Left lung (tissue), 10 donors: ENCODE data around the gene SYT6. TPM values are rescaled to one million over a fixed set of nuclear protein-coding genes. Genes with fewer than 3 reads are reported as not detected.

Experiments used
- ATAC-seq: fragments of 200-7000 bp; cut with Tn5 transposase; one replicate; pipeline ENCODE4 v1.9.1; 2020; ENCODE audit warnings: moderate library complexity
- DNase-seq, 4 donors: peaks; one replicate each; pipeline ENCODE4 v3.0.0-alpha.2; 2013 to 2020
- H3K27ac ChIP-seq, 2 donors: fragments of 200-600 bp; sonication (generic) in 1 of 2; one replicate each; pipeline versions ENCODE4 v1.5.0 to v1.8.0; 2020 to 2021
- H3K27me3 ChIP-seq, 2 donors: fragments of 200-600 bp; sonication (generic) in 1 of 2; one replicate each; pipeline versions ENCODE4 v1.5.0 to v1.8.0; 2020 to 2021
- H3K36me3 ChIP-seq, 2 donors: fragments of 200-600 bp; sonication (generic) in 1 of 2; one replicate each; pipeline versions ENCODE4 v1.5.0 to v1.8.0; 2020 to 2021
- H3K4me1 ChIP-seq, 2 donors: fragments of 200-600 bp; one replicate each; pipeline ENCODE4 v1.8.0; 2021
- H3K4me3 ChIP-seq, 2 donors: fragments of 200-600 bp; sonication (generic) in 1 of 2; one replicate each; pipeline versions ENCODE4 v1.5.0 to v1.8.0; 2020 to 2021; ENCODE audit warnings: mild to moderate bottlenecking in 1 of 2
- H3K9me3 ChIP-seq, 2 donors: fragments of 200-600 bp; sonication (generic) in 1 of 2; one replicate each; pipeline versions ENCODE4 v1.5.0 to v1.8.0; 2020 to 2021
- intact Hi-C, 2 donors: fragments of 100-400 bp; cut with DNase I; formaldehyde crosslinking; loops; one replicate each; pipeline versions ENCODE4 v1.11.2 to v1.14.2; 2022
- polyA plus RNA-seq, 6 donors: library from polyadenylated mRNA; unstranded; fragments of 120-200 nt; gene quantifications; one replicate each; pipeline ENCODE4 v1.2.1, GENCODE V29; 2013; ENCODE audit not compliant: insufficient read length in 6 of 6
- total RNA-seq, 2 donors: library from RNA; stranded (reverse); fragmentation: NEBNext Ultra II Directional; extraction: Animal tissue kit (Norgen Biotek cat#: 25700); gene quantifications; one replicate each; pipeline ENCODE4 v1.2.1, GENCODE V29; 2021
- TF ChIP-seq, protein P1 (sequence below), 2 donors: fragments of 200-600 bp; sonication (generic) in 1 of 2; IDR thresholded peaks; one replicate each; pipeline versions ENCODE4 v1.5.0 to v1.8.0; 2021; ENCODE audit warnings: antibody characterized with exemption in 2 of 2
- donor health status: DM: no; HTN: yes; CAD: no.
- donor health status: DM: no; HTN: no; CAD: no.

The SYT6 gene
- total and polyA plus RNA-seq, 8 donors, result 10.9 to 21.9 (median 12.6) TPM; not detected in 2

DNA sequence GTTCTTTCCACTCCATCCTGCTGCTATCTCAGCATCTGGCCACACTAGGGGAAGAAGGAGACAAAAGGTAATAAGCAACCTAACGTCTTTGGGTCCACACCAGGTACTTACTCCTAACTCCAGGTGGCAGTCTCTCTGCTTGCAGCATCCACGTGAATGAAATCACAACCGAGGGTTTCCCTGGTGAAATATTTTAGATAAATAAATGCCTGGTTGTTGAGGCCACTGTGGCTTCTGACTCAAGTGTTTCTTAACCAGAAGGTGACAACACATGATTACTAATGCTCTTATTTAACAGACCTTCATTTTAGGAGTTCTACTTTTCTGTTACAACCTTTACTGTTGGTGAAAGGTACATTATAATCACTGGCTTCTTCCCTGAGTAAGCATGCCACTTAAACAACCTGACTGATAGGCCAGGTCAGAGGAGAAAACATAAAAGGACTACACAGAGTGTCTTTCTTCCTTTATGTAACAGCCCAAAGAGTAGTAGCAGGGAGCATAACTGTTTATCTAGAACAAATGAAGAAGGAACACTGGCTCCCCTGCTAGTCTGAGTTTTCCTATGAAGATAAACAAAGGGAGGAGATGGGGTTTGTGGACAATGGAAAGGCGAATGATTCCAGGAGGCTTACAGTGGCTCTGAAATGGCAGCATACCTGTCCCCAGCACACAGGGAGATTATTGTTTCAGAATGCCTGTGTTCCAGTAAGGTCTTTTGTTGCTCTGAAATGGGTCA, 59.9 kb downstream of the SYT6 start:
- intact Hi-C loops, result no loop called here
- DNase-seq (no peak), ATAC-seq (no peak)
- TF ChIP-seq, protein P1, sequence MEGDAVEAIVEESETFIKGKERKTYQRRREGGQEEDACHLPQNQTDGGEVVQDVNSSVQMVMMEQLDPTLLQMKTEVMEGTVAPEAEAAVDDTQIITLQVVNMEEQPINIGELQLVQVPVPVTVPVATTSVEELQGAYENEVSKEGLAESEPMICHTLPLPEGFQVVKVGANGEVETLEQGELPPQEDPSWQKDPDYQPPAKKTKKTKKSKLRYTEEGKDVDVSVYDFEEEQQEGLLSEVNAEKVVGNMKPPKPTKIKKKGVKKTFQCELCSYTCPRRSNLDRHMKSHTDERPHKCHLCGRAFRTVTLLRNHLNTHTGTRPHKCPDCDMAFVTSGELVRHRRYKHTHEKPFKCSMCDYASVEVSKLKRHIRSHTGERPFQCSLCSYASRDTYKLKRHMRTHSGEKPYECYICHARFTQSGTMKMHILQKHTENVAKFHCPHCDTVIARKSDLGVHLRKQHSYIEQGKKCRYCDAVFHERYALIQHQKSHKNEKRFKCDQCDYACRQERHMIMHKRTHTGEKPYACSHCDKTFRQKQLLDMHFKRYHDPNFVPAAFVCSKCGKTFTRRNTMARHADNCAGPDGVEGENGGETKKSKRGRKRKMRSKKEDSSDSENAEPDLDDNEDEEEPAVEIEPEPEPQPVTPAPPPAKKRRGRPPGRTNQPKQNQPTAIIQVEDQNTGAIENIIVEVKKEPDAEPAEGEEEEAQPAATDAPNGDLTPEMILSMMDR (IDR thresholded peaks at IDR 0.05), result no peak
- H3K4me1 ChIP-seq, result peaks cover 0 to 3% of the 10 kb centered on the region in 2 donors
- H3K36me3 ChIP-seq, result no peaks in the 10 kb centered on the region
- H3K27me3 ChIP-seq, result no peaks in the 10 kb centered on the region
- H3K4me3 ChIP-seq, result no peak overlapping the region
- no peak overlapping the region for H3K27ac ChIP-seq
- no peaks in the 10 kb centered on the region for H3K9me3 ChIP-seq

DNA sequence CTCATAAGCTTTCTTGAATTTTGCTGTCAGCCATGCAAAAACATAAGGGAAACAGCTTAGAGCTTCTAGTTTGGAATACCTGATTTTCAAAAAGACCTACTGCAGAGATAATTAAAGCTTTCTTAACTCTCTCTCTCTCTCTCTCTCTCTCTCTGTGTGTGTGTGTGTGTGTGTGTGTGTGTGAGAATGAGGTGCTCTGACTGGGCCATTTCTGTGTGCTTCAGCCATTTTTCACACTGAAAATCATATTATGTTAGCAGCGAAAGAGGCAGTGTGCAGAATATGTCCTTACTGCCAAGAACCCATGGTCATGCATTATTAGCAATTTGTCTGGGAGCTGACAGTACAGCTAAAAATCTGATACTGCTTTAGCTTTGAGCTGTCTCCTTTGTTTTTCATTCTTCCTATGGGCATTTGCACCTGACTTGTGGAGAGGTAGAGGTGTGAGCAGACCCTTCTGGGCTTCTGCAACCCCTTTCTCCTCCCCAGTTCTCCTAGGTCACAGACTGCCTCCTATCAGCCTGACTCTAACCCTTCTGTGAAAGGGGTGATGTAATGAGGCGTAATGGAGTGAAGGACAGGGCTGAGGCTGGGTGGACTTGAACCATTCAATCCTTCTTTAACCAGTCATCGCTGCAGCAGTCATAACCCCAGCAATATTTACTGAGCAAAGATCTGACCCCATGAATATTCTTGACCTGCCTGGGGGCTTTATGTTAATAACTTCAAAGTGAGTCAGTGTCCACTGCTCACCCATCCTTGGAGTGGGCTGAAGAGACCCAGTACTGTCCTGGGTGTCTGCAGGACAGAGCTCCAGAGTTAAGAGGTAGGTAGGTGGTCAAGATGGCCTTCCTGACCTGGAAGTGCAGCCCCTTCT, 61.2 kb downstream of the SYT6 start:
- no peak for ATAC-seq
- intact Hi-C loops, result no loop called here
- Histone ChIP-seq H3K4me3 (no peak overlapping the region), H3K4me1 (peaks cover 0 to 3% of the 10 kb centered on the region in 2 donors), H3K27me3 (no peaks in the 10 kb centered on the region), H3K36me3 (no peaks in the 10 kb centered on the region), H3K9me3 (no peaks in the 10 kb centered on the region), H3K27ac (no peak overlapping the region)
- DNase-seq, result no peak
- TF ChIP-seq, protein P1 (IDR thresholded peaks at IDR 0.05), result no peak

GRCh38 chr1:114091711-114092110, 62.0 kb downstream of the SYT6 start:
- DNase-seq, result no peak

DNA sequence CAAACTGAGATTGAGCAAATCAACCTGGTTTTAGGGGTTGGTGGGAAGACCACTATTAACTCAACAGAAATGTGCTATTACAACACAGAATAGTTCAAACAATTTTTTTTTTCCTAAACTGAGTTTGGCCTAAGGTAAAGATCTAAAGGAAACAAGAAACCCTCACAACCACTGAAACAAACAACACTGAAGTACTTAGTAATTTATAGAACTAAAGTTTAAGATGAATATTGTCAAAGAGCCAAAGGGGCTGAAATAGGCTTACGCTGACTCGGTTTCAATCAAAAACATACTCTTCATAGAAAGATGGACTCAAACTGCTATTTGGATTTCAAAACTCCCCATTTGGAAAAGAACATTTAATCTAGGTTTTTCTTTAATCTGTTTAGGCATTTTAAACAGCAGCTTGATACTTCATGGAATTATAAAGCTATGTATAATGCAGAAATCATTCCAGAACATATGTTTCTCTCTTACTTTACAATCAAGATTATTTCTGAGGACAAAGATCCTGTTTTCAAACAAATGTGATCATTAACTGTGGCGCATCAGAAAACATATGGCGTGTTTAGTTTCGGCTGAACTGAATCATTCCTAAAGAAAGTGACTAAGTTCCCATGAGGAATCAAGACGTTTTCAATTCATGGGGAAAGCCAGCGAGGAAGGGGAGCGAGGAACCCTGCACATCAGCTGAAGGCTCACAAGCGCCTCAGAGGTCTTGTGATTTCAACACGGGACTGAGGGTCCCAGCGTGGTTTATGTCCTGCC, 62.7 kb downstream of the SYT6 start:
- ATAC-seq (no peak), DNase-seq (peak in 2 of 4 donors; percentile 87 to 88)
- no peaks in the 10 kb centered on the region for H3K36me3 ChIP-seq
- H3K4me3 ChIP-seq, result no peak overlapping the region
- TF ChIP-seq, protein P1 (IDR thresholded peaks at IDR 0.05), result no peak
- intact Hi-C loops, result no loop called here
- H3K27me3 ChIP-seq, result no peaks in the 10 kb centered on the region
- peaks cover 0 to 3% of the 10 kb centered on the region in 2 donors for H3K4me1 ChIP-seq
- H3K9me3 ChIP-seq, result no peaks in the 10 kb centered on the region
- no peak overlapping the region for H3K27ac ChIP-seq

More at GRCh38 chr1:114091711-114092110, 62.0 kb downstream of the SYT6 start:
- TF ChIP-seq, protein P1 (IDR thresholded peaks at IDR 0.05), result no peak
- peaks cover 0 to 3% of the 10 kb centered on the region in 2 donors for H3K4me1 ChIP-seq
- no peaks in the 10 kb centered on the region for H3K9me3 ChIP-seq
- ATAC-seq, result no peak
- no peak overlapping the region for H3K27ac ChIP-seq
- intact Hi-C loops, result no loop called here
- no peak overlapping the region for H3K4me3 ChIP-seq
- H3K36me3 ChIP-seq, result no peaks in the 10 kb centered on the region
- H3K27me3 ChIP-seq, result no peaks in the 10 kb centered on the region
